Fibroblast of lung (primary cell): ENCODE data around the gene NKD2.

Source experiments
- CTCF ChIP-seq, 2 donors: IDR thresholded peaks in 1 of 2; conservative IDR thresholded peaks in 1 of 2; 1 replicate in 1 of 2; 2 replicates in 1 of 2; pipeline ENCODE4 v1.5.1; 2011 to 2012; ENCODE audit warnings: low read length in 2 of 2, control low read depth in 1 of 2, inconsistent platforms in 1 of 2, low read depth in 1 of 2, mild to moderate bottlenecking in 1 of 2
- EZH2 ChIP-seq: IDR thresholded peaks from 2 replicates; pipeline ENCODE4 v1.5.1; 2012; ENCODE audit warnings: low read length, control low read depth, mild to moderate bottlenecking; ENCODE audit errors: missing control alignments

GRCh38 chr5:980001-980588 lies 28.5 kb upstream of the NKD2 start:
- TF ChIP-seq CTCF (conservative IDR thresholded peaks at IDR 0.05 in 1 of 2, IDR thresholded peaks at IDR 0.05 in 1 of 2; ENCODE audit: low read depth in 1 of 2, low read length in 2 of 2) (no peak), EZH2 (no peak)
